AG09309 (cell line): Measurements from ENCODE around the gene NOXRED1.

ENCODE experiments used
- DNase-seq: peaks from one replicate; pipeline ENCODE4 v3.0.0-alpha.2; 2010; ENCODE audit warnings: low read depth
- H3K4me3 ChIP-seq: 2 replicates; pipeline ENCODE4 v1.5.1; 2011; ENCODE audit warnings: mild to moderate bottlenecking, low read depth, low read length, moderate library complexity; ENCODE audit not compliant: control insufficient read depth
- CTCF ChIP-seq: IDR thresholded peaks from 2 replicates; pipeline ENCODE4 v1.5.1; 2011; ENCODE audit warnings: mild to moderate bottlenecking, low read depth, low read length, inconsistent platforms; ENCODE audit not compliant: insufficient read depth, control insufficient read depth; ENCODE audit errors: missing control alignments

NOXRED1 gene

GRCh38 chr14:77458249-77458950 is 35.1 kb upstream of the NOXRED1 start:
- H3K4me3 ChIP-seq: peak overlapping the region; percentile 92
- TF ChIP-seq CTCF: no peak
- DNase-seq: no peak

- no peak for TF ChIP-seq CTCF
- peak within 1 kb of the TSS; percentile 92 for H3K4me3 ChIP-seq
- peak; percentile 96 for DNase-seq
Observed at GRCh38 chr14:77457522-77458248, 34.4 kb upstream of the NOXRED1 start, which contains the start of the genes AHSA1 and VIPAS39. Gene AHSA1 (plus strand): TSS chr14:77458093. CDS start chr14:77458190, 97 bp downstream. Gene VIPAS39 (minus strand): TSS chr14:77457601. CDS start chr14:77454102, 3,499 bp downstream.

- TF ChIP-seq CTCF: no peak
- H3K4me3 ChIP-seq: peak overlapping the region; percentile 92
- DNase-seq: no peak
Observed at GRCh38 chr14:77457115-77457521, 33.8 kb upstream of the NOXRED1 start.

GRCh38 chr14:77455966-77456640 is 32.8 kb upstream of the NOXRED1 start:
- no peak for TF ChIP-seq CTCF
- H3K4me3 ChIP-seq: no peak overlapping the region
- DNase-seq: no peak

- DNase-seq: no peak
- H3K4me3 ChIP-seq: no peak overlapping the region
- no peak for TF ChIP-seq CTCF
Observed at GRCh38 chr14:77442196-77442595, 18.9 kb upstream of the NOXRED1 start.

- no peak for DNase-seq
- TF ChIP-seq CTCF: no peak
- H3K4me3 ChIP-seq: no peak overlapping the region
Observed at GRCh38 chr14:77439861-77440260, 16.5 kb upstream of the NOXRED1 start.
